Activated T-helper 17 cell treated with anti-CD3 and anti-CD28 coated beads, Interleukin-2, amount 50 U/mL, for 72 hours (primary cell): Measurements from ENCODE around the gene STRA8. TPM values are rescaled to one million over a fixed set of nuclear protein-coding genes. Genes with fewer than 3 reads are reported as not detected.
A peak's percentile ranks its signal among the peaks of the same experiment; 100 is the strongest.

Experiments used
- ATAC-seq: fragments of 150-1000 bp; cut with Tn5 transposase; replicated peaks from 2 replicates; pipeline ENCODE4 v1.10.0; 2021; ENCODE audit warnings: mild to moderate bottlenecking, moderate library complexity
- H3K27ac Mint-ChIP-seq: one replicate; pipeline ENCODE4 v1.8.0; 2022; ENCODE audit warnings: mixed read lengths
- H3K27me3 Mint-ChIP-seq: one replicate; pipeline ENCODE4 v1.8.0; 2022; ENCODE audit warnings: mixed read lengths
- H3K36me3 Mint-ChIP-seq: one replicate; pipeline ENCODE4 v1.8.0; 2022; ENCODE audit warnings: low read depth, mild to moderate bottlenecking, mixed read lengths
- H3K4me1 Mint-ChIP-seq: one replicate; pipeline ENCODE4 v1.8.0; 2022; ENCODE audit warnings: mixed read lengths
- H3K4me3 Mint-ChIP-seq: one replicate; pipeline ENCODE4 v1.8.0; 2022; ENCODE audit warnings: mild to moderate bottlenecking, mixed read lengths
- H3K9me3 Mint-ChIP-seq: one replicate; pipeline ENCODE4 v1.8.0; 2022; ENCODE audit warnings: mixed read lengths
- total RNA-seq, 2 donors: library from RNA; stranded (reverse); gene quantifications; one replicate each; pipeline ENCODE4 v1.2.3, GENCODE V29; 2022

STRA8 gene
- total RNA-seq, 2 donors from 2014 or later = not detected

DNA sequence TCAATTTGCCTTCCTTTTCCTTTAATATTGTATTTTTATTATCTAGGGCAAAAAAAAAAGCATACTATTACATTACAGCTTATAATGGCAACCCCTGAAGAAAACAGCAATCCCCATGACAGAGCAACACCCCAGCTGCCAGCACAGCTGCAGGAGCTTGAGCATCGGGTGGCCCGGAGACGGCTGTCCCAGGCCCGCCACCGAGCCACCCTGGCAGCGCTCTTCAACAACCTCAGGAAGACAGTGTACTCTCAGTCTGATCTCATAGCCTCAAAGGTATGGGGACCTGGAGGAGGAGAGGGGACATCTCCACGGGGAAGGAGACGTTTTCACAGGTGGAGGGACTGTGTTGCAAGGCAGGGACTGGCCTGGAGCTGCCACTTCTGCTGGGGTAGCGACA, 6.8 kb downstream of the STRA8 start:
- no peak for ATAC-seq
- Mint-ChIP-seq H3K27me3 (peaks cover 3% of the 10 kb centered on the region), H3K27ac (no peak overlapping the region), H3K36me3 (no peaks in the 10 kb centered on the region), H3K4me3 (no peak overlapping the region), H3K4me1 (peaks cover 4% of the 10 kb centered on the region), H3K9me3 (no peaks in the 10 kb centered on the region)

DNA sequence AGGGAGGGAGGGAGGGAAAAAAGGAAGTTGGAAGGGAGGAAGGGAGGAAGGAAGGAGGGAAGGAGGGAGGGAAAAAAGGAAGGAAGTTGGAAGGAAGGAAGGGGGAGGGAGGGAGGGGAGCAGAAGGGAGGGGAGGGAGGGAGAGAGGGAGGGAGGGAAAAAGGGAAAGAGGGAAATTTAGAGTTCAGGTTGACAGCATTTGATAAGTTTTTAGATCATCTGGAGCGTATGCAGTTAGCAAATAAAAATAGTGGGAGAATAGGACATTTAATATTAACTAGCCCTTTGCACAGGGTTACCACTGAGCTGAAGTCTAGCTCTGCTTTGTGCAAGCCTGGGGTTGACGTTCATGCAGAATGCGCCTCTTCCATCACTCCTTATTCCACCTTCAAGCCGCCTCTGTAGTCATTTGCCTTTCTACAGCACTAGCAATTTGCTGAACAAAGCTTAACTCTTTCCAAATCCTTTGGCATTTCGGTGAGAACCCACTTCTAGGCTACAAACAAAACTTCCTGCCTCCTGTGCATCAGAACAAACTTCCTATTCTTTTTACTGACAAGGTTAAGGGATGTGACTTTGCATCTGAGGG, 8.6 kb downstream of the STRA8 start:
- H3K4me1 Mint-ChIP-seq = no peaks in the 10 kb centered on the region
- no peaks in the 10 kb centered on the region for H3K36me3 Mint-ChIP-seq
- no peaks in the 10 kb centered on the region for H3K9me3 Mint-ChIP-seq
- H3K27me3 Mint-ChIP-seq = peaks cover 3% of the 10 kb centered on the region
- ATAC-seq = no peak
- H3K4me3 Mint-ChIP-seq = no peak overlapping the region
- H3K27ac Mint-ChIP-seq = no peak overlapping the region

DNA sequence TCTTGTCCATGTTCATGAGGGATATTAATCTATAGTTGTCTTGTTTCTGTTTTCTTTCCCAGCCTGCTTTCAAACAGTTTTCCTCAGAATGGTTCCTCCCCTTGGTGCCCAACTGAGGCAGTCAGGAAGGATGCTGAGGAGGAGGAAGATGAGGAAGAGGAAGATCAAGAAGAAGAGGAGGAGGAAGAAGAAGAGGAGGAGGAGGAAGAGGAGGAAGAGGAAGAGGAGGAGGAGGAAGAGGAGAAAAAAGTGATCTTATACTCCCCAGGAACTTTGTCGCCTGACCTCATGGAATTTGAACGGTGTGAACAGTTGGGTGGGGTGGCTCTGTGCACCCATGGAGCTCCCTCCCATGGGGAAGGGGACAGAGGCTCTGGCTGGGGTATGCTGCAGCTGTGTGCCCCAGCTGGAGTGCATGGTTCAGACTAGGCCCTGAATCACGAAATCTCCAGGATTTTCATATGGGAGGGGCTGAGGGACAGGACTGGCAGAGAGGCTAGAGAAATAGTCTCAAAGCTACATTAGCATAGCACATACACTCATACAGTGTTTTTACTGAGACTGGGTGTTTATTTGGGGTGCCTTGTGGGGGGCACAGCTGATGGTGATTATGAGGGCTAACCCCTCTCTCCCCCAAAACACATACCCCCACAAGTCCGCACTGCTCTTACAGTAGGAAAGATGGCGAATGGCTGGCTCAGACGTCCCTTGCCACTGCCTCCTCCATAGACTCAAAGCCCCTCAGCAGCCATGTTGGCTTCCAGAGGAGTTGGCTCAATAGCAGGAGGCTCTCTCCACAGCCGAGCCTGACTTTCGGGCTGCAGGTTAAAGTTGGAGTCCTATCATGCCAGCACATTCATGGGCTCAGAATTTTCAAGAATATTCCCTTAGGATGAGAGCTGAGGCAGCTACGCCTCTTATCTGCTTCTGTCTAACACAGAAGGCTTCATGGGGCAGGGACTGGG, 11.9 kb downstream of the STRA8 start:
- H3K36me3 Mint-ChIP-seq = no peaks in the 10 kb centered on the region
- H3K27ac Mint-ChIP-seq = no peak overlapping the region
- H3K4me1 Mint-ChIP-seq = no peaks in the 10 kb centered on the region
- no peaks in the 10 kb centered on the region for H3K9me3 Mint-ChIP-seq
- H3K4me3 Mint-ChIP-seq = no peak overlapping the region
- no peak for ATAC-seq
- H3K27me3 Mint-ChIP-seq = peaks cover 3% of the 10 kb centered on the region

DNA sequence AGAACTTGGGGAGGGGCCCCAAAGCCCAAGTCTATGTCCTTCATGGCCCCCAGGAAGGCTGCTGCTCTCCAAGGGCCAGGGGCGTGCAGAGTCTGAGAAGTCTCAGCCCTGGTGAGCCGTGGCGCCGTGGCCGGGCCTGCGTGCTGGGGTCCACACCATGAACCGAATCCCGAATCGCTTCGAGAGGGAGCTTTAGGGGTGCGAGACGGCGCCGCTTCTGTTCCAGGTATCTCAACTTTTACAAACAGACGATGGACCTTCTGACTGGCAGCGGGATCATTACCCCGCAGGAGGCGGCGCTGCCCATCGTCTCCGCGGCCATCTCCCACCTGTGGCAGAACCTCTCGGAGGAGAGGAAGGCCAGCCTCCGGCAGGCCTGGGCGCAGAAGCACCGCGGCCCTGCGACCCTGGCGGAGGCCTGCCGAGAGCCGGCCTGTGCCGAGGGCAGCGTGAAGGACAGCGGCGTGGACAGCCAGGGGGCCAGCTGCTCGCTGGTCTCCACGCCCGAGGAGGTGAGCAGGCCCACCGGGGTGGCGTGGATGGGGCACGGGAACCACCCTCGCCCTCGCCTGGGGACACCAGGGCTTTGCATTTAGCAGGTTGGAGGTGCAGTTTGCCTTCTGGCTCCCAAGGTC, 12.7 kb downstream of the STRA8 start:
- H3K27me3 Mint-ChIP-seq = peaks cover 3% of the 10 kb centered on the region
- no peak for ATAC-seq
- no peak overlapping the region for H3K4me3 Mint-ChIP-seq
- no peaks in the 10 kb centered on the region for H3K36me3 Mint-ChIP-seq
- no peak overlapping the region for H3K27ac Mint-ChIP-seq
- no peaks in the 10 kb centered on the region for H3K9me3 Mint-ChIP-seq
- no peaks in the 10 kb centered on the region for H3K4me1 Mint-ChIP-seq

DNA sequence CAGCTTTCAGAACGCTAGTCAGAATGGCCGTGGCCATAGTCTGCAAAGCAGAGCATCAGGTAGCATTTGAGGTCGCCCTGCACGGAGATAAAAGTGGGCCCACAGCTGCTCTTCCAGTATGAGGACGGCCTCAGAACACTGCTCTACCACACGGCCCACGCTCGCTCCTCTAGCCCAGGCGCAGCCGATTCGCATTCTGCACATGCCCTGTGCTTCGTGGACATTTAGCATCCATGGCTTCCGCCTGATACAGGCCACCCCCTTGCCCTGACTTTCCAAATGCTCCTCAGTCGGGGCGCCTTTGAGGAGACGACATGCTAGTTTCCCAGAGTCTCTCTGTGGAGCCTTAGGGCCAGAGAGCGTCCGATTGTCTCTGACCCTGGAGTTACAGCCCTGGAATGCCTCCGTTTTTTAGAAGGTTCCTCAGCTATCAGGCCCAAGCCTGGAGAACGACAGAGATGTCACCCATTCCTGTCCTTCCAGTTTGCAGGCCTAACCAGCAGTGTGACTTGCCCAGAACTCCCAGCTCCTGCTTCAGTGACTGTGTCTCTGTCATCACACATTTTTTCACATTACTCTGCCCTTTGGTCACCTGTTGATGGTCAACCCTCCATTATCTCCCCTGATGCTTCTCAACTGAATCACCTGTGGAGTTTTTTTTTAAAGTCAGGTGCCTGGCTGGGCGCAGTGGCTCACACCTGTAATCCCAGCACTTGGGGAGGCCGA, 14.3 kb downstream of the STRA8 start:
- Mint-ChIP-seq H3K36me3 (no peaks in the 10 kb centered on the region), H3K4me3 (no peak overlapping the region), H3K4me1 (peaks cover 5% of the 10 kb centered on the region), H3K27me3 (no peaks in the 10 kb centered on the region), H3K27ac (no peak overlapping the region), H3K9me3 (no peaks in the 10 kb centered on the region)
- ATAC-seq = no peak

DNA sequence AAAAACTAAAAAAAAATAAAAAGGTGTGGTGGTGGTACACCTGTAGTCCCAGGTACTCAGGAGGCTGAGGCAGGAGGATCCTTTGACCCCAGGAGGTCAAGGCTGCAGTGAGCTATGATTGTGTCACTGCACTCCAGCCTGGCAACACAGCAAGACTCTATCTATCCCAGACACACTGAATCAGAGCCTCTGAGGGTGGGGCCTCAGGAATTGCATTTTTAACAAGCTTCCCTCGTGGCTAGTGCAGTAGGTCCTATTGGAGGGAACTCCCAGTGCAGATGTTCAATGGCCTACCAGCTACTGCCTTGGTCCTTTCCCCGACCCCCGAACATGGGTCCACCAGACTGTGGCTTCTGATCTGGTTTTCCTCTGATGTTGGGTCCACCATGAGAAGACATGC, 14.9 kb downstream of the STRA8 start:
- ATAC-seq = no peak

DNA sequence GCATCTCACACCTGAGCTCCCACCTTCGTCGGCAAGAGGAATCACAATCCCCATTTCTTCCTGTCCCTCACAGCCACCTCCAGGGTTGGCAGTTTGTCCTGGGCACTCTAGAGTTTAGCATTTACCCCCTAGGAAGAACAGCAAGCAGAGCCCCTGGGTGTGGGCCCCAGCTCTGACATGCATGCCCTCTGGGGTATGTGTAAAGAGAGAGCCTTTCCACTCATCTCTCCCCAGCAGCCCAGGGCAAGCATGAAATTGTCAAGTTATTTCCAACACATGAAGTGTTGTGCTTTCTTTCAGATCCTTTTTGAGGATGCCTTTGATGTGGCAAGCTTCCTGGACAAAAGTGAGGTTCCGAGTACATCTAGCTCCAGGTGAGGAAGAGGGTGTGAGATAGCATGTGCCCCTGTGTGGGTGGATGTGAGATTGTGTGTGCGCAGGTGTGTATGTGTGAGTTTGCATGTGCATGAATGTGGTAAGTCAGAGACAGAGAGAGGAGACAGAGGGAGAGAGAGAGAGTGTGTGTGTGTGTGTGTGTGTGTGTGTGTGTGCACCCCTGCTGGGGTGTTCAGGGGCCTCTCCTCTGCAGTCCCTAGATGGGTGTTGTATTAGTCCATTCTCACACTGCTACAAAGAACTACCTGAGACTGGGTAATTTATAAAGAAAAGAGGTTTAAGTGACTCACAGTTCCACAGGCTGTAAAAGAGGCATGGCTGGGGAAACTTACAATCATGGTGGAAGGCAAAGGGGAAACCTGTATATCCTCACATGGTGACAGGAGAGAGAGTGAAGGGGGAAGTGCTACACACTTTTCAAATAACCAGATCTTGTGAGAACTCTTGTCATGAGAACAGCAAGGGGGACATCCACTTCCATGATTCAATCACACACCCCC, 18.1 kb downstream of the STRA8 start:
- no peaks in the 10 kb centered on the region for H3K36me3 Mint-ChIP-seq
- no peaks in the 10 kb centered on the region for H3K27me3 Mint-ChIP-seq
- no peak overlapping the region for H3K4me3 Mint-ChIP-seq
- peak; percentile 43 for ATAC-seq
- peaks cover 5% of the 10 kb centered on the region for H3K4me1 Mint-ChIP-seq
- no peaks in the 10 kb centered on the region for H3K9me3 Mint-ChIP-seq
- H3K27ac Mint-ChIP-seq = peak overlapping the region; percentile 11

More for the DNA sequence above, 14.9 kb downstream of the STRA8 start:
- Mint-ChIP-seq H3K36me3 (no peaks in the 10 kb centered on the region), H3K27ac (no peak overlapping the region), H3K9me3 (no peaks in the 10 kb centered on the region), H3K4me1 (peaks cover 5% of the 10 kb centered on the region), H3K27me3 (no peaks in the 10 kb centered on the region), H3K4me3 (no peak overlapping the region)

DNA sequence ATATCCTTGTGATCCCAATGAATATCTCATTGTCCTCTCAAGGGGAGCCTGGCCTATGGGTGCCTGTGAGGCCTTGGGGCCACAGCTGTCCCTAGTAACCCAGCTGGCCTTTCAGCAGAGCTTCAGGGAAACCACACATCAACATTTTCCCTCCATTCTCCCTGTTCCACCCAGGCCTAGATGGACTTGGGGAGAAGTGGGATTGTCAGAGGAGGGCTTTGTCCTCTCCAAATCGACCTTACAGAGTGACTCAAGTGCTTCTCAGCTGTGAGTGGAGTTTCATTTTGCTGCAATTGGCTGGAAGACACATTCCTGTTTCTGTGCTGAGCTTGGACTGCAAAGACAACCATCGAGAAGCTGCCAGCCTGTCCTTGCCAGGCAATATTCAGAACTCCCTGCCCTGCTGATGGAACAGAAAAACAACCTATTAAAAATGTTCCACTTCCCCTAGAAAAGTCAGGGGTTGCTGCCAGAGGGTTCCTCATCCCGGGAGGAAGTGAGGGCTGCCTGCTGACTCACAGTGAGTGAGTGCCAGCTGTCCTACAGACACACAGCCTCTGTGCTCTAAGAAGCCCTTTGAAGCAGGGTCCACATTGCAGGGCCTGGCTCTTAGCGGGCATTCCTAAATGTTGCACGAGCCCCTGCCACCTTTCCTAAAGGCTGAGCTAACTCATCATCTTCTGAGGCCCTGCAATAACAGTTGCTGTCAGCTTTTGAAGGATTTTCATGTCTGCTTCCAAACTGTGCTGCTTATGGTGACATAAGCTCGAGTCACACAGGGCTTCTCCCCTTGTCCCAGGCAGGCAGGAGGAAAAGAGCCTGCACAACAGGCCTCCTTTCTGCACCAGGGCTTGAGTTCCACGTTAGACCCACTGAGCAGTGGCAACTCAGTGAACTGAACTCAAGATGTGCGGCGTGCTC, 20.5 kb downstream of the STRA8 start:
- Mint-ChIP-seq H3K9me3 (no peaks in the 10 kb centered on the region), H3K4me3 (no peak overlapping the region), H3K27ac (no peak overlapping the region), H3K4me1 (peaks cover 5% of the 10 kb centered on the region), H3K27me3 (no peaks in the 10 kb centered on the region), H3K36me3 (no peaks in the 10 kb centered on the region)
- no peak for ATAC-seq

DNA sequence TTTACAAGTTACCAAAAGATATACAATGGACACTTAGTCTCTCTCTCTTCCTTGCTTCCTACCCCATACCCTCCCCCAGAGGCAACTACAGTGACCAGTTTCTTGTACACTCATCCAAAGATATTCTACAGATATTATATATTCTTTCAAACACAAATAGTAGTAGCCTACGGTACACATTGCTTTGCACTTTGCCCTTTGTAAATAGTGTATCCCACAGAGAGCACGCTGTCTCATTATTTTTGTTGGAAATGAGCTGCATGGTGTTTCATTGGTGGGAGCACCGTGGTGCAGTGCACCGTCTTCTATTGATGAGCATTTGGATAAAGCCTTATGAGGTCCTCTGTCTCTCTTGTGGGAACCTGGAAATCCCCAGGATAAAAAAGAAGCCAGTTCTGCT, 24.2 kb downstream of the STRA8 start:
- H3K4me1 Mint-ChIP-seq = no peaks in the 10 kb centered on the region
- no peak for ATAC-seq
- H3K36me3 Mint-ChIP-seq = no peaks in the 10 kb centered on the region
- no peaks in the 10 kb centered on the region for H3K9me3 Mint-ChIP-seq
- H3K27ac Mint-ChIP-seq = no peak overlapping the region
- no peak overlapping the region for H3K4me3 Mint-ChIP-seq
- peaks cover 12% of the 10 kb centered on the region for H3K27me3 Mint-ChIP-seq

DNA sequence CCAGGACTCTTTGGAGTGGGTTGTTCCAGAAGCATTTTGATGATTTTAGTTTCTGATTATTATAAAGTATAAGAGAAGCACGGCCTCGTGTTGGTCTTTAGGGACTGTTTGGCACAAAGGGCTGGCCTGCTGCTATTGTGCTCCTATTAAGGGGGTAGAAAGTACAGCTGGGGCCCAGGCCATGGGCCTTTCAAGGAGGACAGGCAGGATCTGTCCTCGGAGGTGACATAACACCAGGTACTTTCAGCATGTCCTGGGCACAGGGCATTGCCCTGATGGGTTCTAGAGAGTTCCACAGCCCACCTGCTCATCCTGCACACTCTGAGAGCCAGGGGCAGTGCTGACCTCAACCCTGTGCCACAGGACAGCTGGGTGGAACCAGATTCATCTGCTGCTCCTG, 24.9 kb downstream of the STRA8 start:
- no peaks in the 10 kb centered on the region for H3K9me3 Mint-ChIP-seq
- H3K27ac Mint-ChIP-seq = no peak overlapping the region
- H3K4me1 Mint-ChIP-seq = no peaks in the 10 kb centered on the region
- ATAC-seq = no peak
- no peaks in the 10 kb centered on the region for H3K36me3 Mint-ChIP-seq
- H3K4me3 Mint-ChIP-seq = no peak overlapping the region
- peaks cover 13% of the 10 kb centered on the region for H3K27me3 Mint-ChIP-seq

DNA sequence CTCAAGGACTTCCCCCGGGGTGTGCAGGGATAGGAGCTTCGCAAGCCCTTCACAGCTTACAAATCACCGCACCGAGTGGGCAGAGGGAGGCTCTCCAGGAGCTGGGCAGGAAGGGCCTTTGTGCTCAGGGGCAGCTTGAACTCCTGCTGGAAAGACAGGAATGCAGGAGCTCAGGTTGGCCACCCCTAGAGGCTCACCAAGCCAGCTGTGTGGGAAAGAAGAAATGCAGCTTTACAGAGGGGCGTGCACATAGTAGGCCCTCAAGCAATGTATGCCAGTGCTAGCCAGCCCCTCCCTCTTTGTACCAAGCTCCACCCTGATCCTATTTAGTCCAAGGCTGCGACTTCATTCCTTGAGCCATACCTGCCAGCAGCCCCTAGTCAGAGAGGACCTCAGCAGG, 26.1 kb downstream of the STRA8 start:
- no peak overlapping the region for H3K27ac Mint-ChIP-seq
- H3K4me1 Mint-ChIP-seq = no peaks in the 10 kb centered on the region
- no peaks in the 10 kb centered on the region for H3K36me3 Mint-ChIP-seq
- H3K4me3 Mint-ChIP-seq = no peak overlapping the region
- peaks cover 16% of the 10 kb centered on the region for H3K27me3 Mint-ChIP-seq
- no peak for ATAC-seq
- H3K9me3 Mint-ChIP-seq = peaks cover 4% of the 10 kb centered on the region

DNA sequence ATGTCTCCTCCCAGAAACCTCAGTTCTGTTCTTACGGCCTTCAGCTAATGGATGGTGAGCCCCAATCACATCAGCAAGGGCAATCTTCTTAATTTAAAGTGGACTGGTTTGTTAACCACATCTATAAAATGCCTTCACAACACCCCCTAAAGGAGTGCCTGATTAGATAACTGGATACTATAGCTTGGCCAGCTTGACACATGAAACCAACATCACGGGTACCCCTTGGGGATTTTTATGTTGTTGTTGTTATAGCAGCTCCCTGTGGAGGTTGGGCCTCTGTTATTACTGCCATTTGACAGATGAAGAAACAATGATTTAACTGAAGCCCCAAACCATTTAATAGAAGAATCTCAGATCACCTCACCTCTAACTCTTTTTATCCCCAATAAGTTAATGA, 26.8 kb downstream of the STRA8 start:
- peaks cover 16% of the 10 kb centered on the region for H3K27me3 Mint-ChIP-seq
- H3K9me3 Mint-ChIP-seq = peaks cover 6% of the 10 kb centered on the region
- H3K36me3 Mint-ChIP-seq = no peaks in the 10 kb centered on the region
- no peak overlapping the region for H3K4me3 Mint-ChIP-seq
- no peak for ATAC-seq
- no peaks in the 10 kb centered on the region for H3K4me1 Mint-ChIP-seq
- no peak overlapping the region for H3K27ac Mint-ChIP-seq
